HepG2 (cell line): ENCODE measurements around the gene COPB2. TPM values are rescaled to one million over a fixed set of nuclear protein-coding genes. Genes with fewer than 3 reads are reported as not detected.

Source experiments
- ATAC-seq: fragments of 200-7000 bp; cut with Tn5 transposase; 3 replicates; pipeline ENCODE4 v1.9.1; 2020; ENCODE audit warnings: mild to moderate bottlenecking, moderate library complexity
- BruUV-seq: library from RNA; stranded (reverse); fragments of 400-500 nt; replicated peaks from 2 replicates; lab custom pipeline; 2021; lab: Mats Ljungman, UMichigan
- CTCF ChIA-PET: fragments of 300-600 bp; formaldehyde crosslinking; extraction: SDS; loops from one replicate; lab custom pipeline; 2021; ENCODE audit warnings: low total read pairs, inconsistent platforms, low intra/inter-chr PET ratio; lab: Yijun Ruan, JAX
- POLR2A ChIA-PET: fragments of 350-600 bp; sonication (Branson Sonifier 250); formaldehyde crosslinking; loops from one replicate; lab custom pipeline; 2020; ENCODE audit warnings: antibody characterized with exemption, inconsistent platforms; lab: Yijun Ruan, JAX
- DNase-seq: peaks from one replicate; pipeline ENCODE4 v3.0.0-alpha.2; 2015; ENCODE audit warnings: low spot score
- FAIRE-seq: peaks from 3 replicates; lab custom pipeline; 2011; peaks lifted over from hg19 to GRCh38; lab: Jason Lieb, UNC
- H2AFZ ChIP-seq: one replicate; pipeline ENCODE4 v1.6.1; 2011; ENCODE audit warnings: low read length, inconsistent platforms
- H3K27ac ChIP-seq: fragments of 300-600 bp; 3 replicates; pipeline ENCODE4 v1.8.0; 2011; ENCODE audit warnings: mixed run types, mild to moderate bottlenecking, mixed read lengths, low read length, inconsistent platforms; ENCODE audit not compliant: insufficient read depth; ENCODE audit errors: extremely low read length
- H3K27me3 ChIP-seq, 2 experiments: fragments of 200-600 bp in 1 of 2; 2 replicates in 1 of 2; 3 replicates in 1 of 2; pipeline versions ENCODE4 v1.6.0 to v1.8.0; 2011; ENCODE audit warnings: low read length in 2 of 2, mild to moderate bottlenecking in 2 of 2, moderate library complexity in 2 of 2, inconsistent platforms in 1 of 2; ENCODE audit not compliant: insufficient read depth in 2 of 2, control insufficient read depth in 1 of 2
- H3K36me3 ChIP-seq, 2 experiments: fragments of 200-600 bp in 1 of 2; replicated peaks in 1 of 2; 2 replicates in 1 of 2; 3 replicates in 1 of 2; pipeline versions ENCODE4 v1.5.1 to v1.8.0; 2011; ENCODE audit warnings: low read length in 2 of 2, inconsistent platforms in 1 of 2; ENCODE audit not compliant: insufficient read depth in 2 of 2, control insufficient read depth in 1 of 2
- H3K4me1 ChIP-seq: 2 replicates; pipeline ENCODE4 v1.5.1; 2012; ENCODE audit warnings: low read length, inconsistent platforms; ENCODE audit not compliant: insufficient read depth
- H3K4me2 ChIP-seq: 2 replicates; pipeline ENCODE4 v1.6.0; 2011; ENCODE audit warnings: low read depth, low read length, inconsistent platforms
- H3K4me3 ChIP-seq, 3 experiments: fragments of 200-600 bp in 1 of 3; sonication (generic), shearing (Covaris generic) in 1 of 3; replicated peaks in 1 of 3; 2 replicates each; pipeline ENCODE4 v1.5.1; 2011 to 2016; ENCODE audit warnings: low read length in 3 of 3, inconsistent platforms in 2 of 3, low read depth in 2 of 3, mild to moderate bottlenecking in 2 of 3, control low read depth in 1 of 3, mixed read lengths in 1 of 3; ENCODE audit not compliant: insufficient read depth in 1 of 3
- H3K79me2 ChIP-seq: one replicate; pipeline ENCODE4 v1.6.1; 2011; ENCODE audit warnings: low read length, inconsistent platforms; ENCODE audit not compliant: insufficient read depth
- H3K9ac ChIP-seq: 2 replicates; pipeline ENCODE4 v1.6.0; 2011; ENCODE audit warnings: mild to moderate bottlenecking, low read depth, low read length, inconsistent platforms; ENCODE audit not compliant: insufficient read depth
- H3K9me3 ChIP-seq: 2 replicates; pipeline ENCODE4 v1.5.1; 2012; ENCODE audit warnings: mild to moderate bottlenecking, low read length
- H4K20me1 ChIP-seq: 2 replicates; pipeline ENCODE4 v1.6.0; 2011; ENCODE audit warnings: inconsistent platforms, mild to moderate bottlenecking, low read length, moderate library complexity; ENCODE audit not compliant: insufficient read depth
- CEBPG ChIP-seq: IDR thresholded peaks from 2 replicates; pipeline ENCODE4 v1.6.1; 2016
- HNRNPUL1 ChIP-seq: fragments of 200-400 bp; formaldehyde crosslinking; IDR thresholded peaks from 2 replicates; pipeline ENCODE4 v1.6.1; 2017; ENCODE audit warnings: low read depth, mild to moderate bottlenecking, low read length, moderate library complexity
- MLLT10 ChIP-seq: sonication (generic); formaldehyde crosslinking; IDR thresholded peaks from 2 replicates; pipeline ENCODE4 v1.4.0; 2020; ENCODE audit warnings: missing genetic modification reagents
- MZF1 ChIP-seq: sonication (generic); formaldehyde crosslinking; IDR thresholded peaks from 2 replicates; pipeline ENCODE4 v1.8.1; 2023; ENCODE audit warnings: mild to moderate bottlenecking, missing genetic modification reagents, borderline replicate concordance
- NFATC3 ChIP-seq: sonication (generic); formaldehyde crosslinking; IDR thresholded peaks from 2 replicates; pipeline ENCODE4 v1.5.1; 2020; ENCODE audit warnings: mild to moderate bottlenecking, missing genetic modification reagents
- ONECUT2 ChIP-seq: sonication (generic); formaldehyde crosslinking; IDR thresholded peaks from 2 replicates; pipeline ENCODE4 v1.4.0; 2020; ENCODE audit warnings: missing genetic modification reagents
- POLR2AphosphoS2 ChIP-seq: IDR thresholded peaks from 2 replicates; pipeline ENCODE4 v1.6.1; 2011; ENCODE audit warnings: low read depth, low read length, improper control_type of control experiment
- REXO4 ChIP-seq: sonication (generic); formaldehyde crosslinking; IDR thresholded peaks from 2 replicates; pipeline ENCODE4 v1.8.0; 2022; ENCODE audit warnings: missing genetic modification reagents, mild to moderate bottlenecking, borderline replicate concordance
- SMC3 ChIP-seq: IDR thresholded peaks from 2 replicates; pipeline ENCODE4 v1.6.1; 2011; ENCODE audit warnings: low read length, improper control_type of control experiment
- SOX5 ChIP-seq: IDR thresholded peaks from 2 replicates; pipeline ENCODE4 v1.6.1; 2016; ENCODE audit warnings: borderline replicate concordance
- SP5 ChIP-seq: IDR thresholded peaks from 2 replicates; pipeline ENCODE4 v1.6.1; 2016; ENCODE audit warnings: low read depth, borderline replicate concordance
- STAG1 ChIP-seq: sonication (generic); formaldehyde crosslinking; IDR thresholded peaks from 2 replicates; pipeline ENCODE4 v1.4.0; 2020; ENCODE audit warnings: missing genetic modification reagents
- TCF7 ChIP-seq: sonication (generic); IDR thresholded peaks from 2 replicates; pipeline ENCODE4 v1.6.1; 2016; ENCODE audit warnings: antibody characterized with exemption, low read depth
- ZNF253 ChIP-seq: sonication (generic); formaldehyde crosslinking; IDR thresholded peaks from 2 replicates; pipeline ENCODE4 v1.8.0; 2022; ENCODE audit warnings: mild to moderate bottlenecking, missing genetic modification reagents, borderline replicate concordance
- ZNF263 ChIP-seq: sonication (generic); formaldehyde crosslinking; IDR thresholded peaks from 2 replicates; pipeline ENCODE4 v1.4.0; 2020; ENCODE audit warnings: missing genetic modification reagents
- ZNF589 ChIP-seq: sonication (generic); formaldehyde crosslinking; conservative IDR thresholded peaks from 2 replicates; pipeline ENCODE4 v1.8.0; 2022; ENCODE audit warnings: mild to moderate bottlenecking, moderate library complexity, missing genetic modification reagents
- ZNF614 ChIP-seq: IDR thresholded peaks from 2 replicates; pipeline ENCODE4 v1.6.1; 2018; ENCODE audit warnings: missing biosample characterization, missing genetic modification reagents, inconsistent platforms, borderline replicate concordance
- ZNF629 ChIP-seq: sonication (generic); formaldehyde crosslinking; conservative IDR thresholded peaks from 2 replicates; pipeline ENCODE4 v1.5.0; 2020; ENCODE audit warnings: missing genetic modification reagents
- ZNF674 ChIP-seq: sonication (generic); formaldehyde crosslinking; IDR thresholded peaks from 2 replicates; pipeline ENCODE4 v1.5.0; 2020; ENCODE audit warnings: low read depth, mild to moderate bottlenecking, missing genetic modification reagents
- WGBS: methylation state at CpG from one replicate; pipeline ENCODE4 v1.1.6; 2017; ENCODE audit warnings: low lambda C conversion rate; 5-methylcytosine and 5-hydroxymethylcytosine counted together
- in situ Hi-C: cut with HindIII; loops from 2 replicates; pipeline ENCODE4 v1.10.0; 2017; ENCODE audit warnings: low pct_unique_long_range_greater_than_20kb; ENCODE audit not compliant: extremely low pct_ligation_motif_present
- intact Hi-C: fragments of 100-400 bp; cut with micrococcal nuclease; formaldehyde crosslinking; loops from one replicate; pipeline ENCODE4 v1.10.0; 2022; ENCODE audit not compliant: unreplicated experiment
- polyA plus RNA-seq, 8 experiments: library from polyadenylated mRNA; depleted of rRNA in 3 of 8; stranded (reverse) in 7 of 8; unstranded in 1 of 8; fragments of >200 nt; fragmentation: Illumina TruSeq in 4 of 8; extraction: Trizol in 4 of 8; gene quantifications; 2 replicates each; pipeline versions ENCODE4 v1.2.1 to v1.2.3, GENCODE V29; 2011 to 2016; ENCODE audit warnings: low read depth in 4 of 8, missing spikeins in 1 of 8, mixed read lengths in 1 of 8; ENCODE audit not compliant: insufficient read depth in 1 of 8
- total RNA-seq, 5 experiments: library from RNA; depleted of rRNA; stranded (reverse); fragments of >200 nt; fragmentation: Illumina TruSeq; extraction: Trizol; gene quantifications; 2 replicates each; pipeline ENCODE4 v1.2.3, GENCODE V29; 2016; ENCODE audit warnings: low read depth in 1 of 5
- TF ChIP-seq, protein P1 (sequence below): sonication (generic); formaldehyde crosslinking; conservative IDR thresholded peaks from 2 replicates; pipeline ENCODE4 v1.8.0; 2022; ENCODE audit warnings: missing genetic modification reagents
- TF ChIP-seq, protein P2 (sequence below): sonication (generic); formaldehyde crosslinking; IDR thresholded peaks from 2 replicates; pipeline ENCODE4 v1.4.0; 2020; ENCODE audit warnings: missing genetic modification reagents

COPB2 gene
- total and polyA plus RNA-seq, 2 of the 13 experiments (the other 11 are each of a cell fraction or from before 2014, with no cell fraction given), result 83.3 to 217 TPM

DNA sequence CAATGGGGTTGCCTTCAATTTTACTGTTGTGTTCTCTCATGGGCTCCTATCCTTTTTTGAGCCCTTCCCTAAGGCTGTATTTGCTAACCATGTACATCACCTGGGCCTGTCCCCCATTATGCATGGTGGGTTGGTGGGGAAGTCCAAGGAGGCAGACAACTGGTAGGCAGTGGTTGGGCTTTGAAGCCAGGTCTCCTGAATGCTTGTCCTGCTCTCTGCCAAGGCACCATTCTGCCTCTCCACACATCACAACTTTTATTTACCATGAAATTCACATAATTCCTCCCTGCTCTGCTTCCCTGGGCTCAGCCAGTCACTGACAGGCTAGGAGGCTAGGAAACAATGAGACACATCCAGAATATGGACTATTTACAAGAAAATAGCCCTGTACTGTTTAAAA is 41.0 kb upstream of the COPB2 start (continued):
- no peak for TF ChIP-seq REXO4 (CRISPR knock-in tag)
- TF ChIP-seq MLLT10 (CRISPR knock-in tag), result no peak
- TF ChIP-seq TCF7, result no peak
- TF ChIP-seq, protein P1, sequence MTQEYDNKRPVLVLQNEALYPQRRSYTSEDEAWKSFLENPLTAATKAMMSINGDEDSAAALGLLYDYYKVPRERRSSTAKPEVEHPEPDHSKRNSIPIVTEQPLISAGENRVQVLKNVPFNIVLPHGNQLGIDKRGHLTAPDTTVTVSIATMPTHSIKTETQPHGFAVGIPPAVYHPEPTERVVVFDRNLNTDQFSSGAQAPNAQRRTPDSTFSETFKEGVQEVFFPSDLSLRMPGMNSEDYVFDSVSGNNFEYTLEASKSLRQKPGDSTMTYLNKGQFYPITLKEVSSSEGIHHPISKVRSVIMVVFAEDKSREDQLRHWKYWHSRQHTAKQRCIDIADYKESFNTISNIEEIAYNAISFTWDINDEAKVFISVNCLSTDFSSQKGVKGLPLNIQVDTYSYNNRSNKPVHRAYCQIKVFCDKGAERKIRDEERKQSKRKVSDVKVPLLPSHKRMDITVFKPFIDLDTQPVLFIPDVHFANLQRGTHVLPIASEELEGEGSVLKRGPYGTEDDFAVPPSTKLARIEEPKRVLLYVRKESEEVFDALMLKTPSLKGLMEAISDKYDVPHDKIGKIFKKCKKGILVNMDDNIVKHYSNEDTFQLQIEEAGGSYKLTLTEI (CRISPR knock-in tag), result no peak
- TF ChIP-seq NFATC3, result no peak
- no peak for TF ChIP-seq SP5 (CRISPR knock-in tag)
- TF ChIP-seq POLR2AphosphoS2, result no peak
- TF ChIP-seq ZNF674 (CRISPR knock-in tag), result no peak
- TF ChIP-seq ZNF629, result no peak

DNA sequence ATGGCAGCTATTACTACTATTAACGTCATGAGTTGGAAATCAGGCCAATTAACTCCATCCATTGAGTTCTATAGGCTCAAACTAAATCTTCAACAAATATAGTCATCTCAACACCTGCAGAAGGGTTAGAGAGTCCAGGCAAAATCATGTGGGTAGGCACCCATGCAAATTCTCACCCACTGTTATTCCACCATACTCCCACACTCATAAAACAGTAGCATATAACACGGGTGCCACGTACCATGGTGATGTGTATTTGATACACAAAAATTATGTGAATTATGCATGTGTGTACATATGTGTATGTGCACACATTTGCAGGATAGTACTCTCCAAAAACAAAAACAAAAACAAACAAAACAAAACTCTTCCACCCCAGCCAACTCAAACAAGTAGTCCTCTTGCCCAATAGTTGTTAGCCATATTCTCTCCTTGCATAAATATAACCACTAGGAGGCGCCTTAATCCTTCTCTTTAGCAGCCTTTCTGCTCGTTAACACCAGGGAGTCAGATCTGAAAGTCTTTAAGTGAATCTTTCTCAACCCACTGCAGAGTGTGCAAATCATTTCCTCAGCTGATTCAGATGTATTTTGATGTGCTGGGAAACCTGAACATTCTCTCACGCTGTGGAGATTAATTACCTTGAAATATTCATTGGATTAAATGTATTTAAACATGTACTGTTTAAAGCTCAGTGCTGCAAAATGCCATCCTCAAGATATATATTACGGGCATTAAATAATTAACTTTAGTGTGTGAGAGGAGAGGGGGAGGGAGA is 38.0 kb upstream of the COPB2 start:
- Histone ChIP-seq H3K4me2 (no peak overlapping the region), H4K20me1 (no peaks in the 10 kb centered on the region), H2AFZ (no peak overlapping the region), H3K36me3 (no peaks in the 10 kb centered on the region), H3K4me3 (no peak overlapping the region), H3K4me1 (no peaks in the 10 kb centered on the region), H3K27me3 (no peaks in the 10 kb centered on the region), H3K9me3 (no peaks in the 10 kb centered on the region), H3K27ac (no peak overlapping the region), H3K79me2 (no peaks in the 10 kb centered on the region), H3K9ac (no peak overlapping the region)
- peak; percentile 85 for FAIRE-seq
- in situ Hi-C loops, result loop anchor here (5.0 kb wide), 1 partner anchor 135 kb away; no protein-coding TSS in a partner anchor
- POLR2A ChIA-PET, result no interaction called here
- peak; percentile 88 for ATAC-seq
- CTCF ChIA-PET, result interaction anchor here (0.7 to 3.0 kb wide), 5 partner anchors 92 to 202 kb away, joined by 3 to 33 read pairs (median 3); no protein-coding TSS in a partner anchor
- BruUV-seq, result no TSS peak
- intact Hi-C loops, result loop anchor here (1.0 to 5.0 kb wide), 4 partner anchors 80 to 202 kb away; no protein-coding TSS in a partner anchor
- peak; percentile 74 for DNase-seq
- 45% methylated on average over 7 of the region's 7 CpGs for WGBS
- TF ChIP-seq HNRNPUL1, result no peak
- no peak for TF ChIP-seq SOX5 (CRISPR knock-in tag)
- TF ChIP-seq ZNF589 (CRISPR knock-in tag), result no peak
- no peak for TF ChIP-seq ZNF263
- TF ChIP-seq MZF1, result no peak
- peak; percentile 89 for TF ChIP-seq SMC3
- TF ChIP-seq ZNF253 (CRISPR knock-in tag), result no peak
- no peak for TF ChIP-seq ONECUT2 (CRISPR knock-in tag)
- peak; percentile 85 for TF ChIP-seq STAG1 (CRISPR knock-in tag)
- TF ChIP-seq, protein P2, sequence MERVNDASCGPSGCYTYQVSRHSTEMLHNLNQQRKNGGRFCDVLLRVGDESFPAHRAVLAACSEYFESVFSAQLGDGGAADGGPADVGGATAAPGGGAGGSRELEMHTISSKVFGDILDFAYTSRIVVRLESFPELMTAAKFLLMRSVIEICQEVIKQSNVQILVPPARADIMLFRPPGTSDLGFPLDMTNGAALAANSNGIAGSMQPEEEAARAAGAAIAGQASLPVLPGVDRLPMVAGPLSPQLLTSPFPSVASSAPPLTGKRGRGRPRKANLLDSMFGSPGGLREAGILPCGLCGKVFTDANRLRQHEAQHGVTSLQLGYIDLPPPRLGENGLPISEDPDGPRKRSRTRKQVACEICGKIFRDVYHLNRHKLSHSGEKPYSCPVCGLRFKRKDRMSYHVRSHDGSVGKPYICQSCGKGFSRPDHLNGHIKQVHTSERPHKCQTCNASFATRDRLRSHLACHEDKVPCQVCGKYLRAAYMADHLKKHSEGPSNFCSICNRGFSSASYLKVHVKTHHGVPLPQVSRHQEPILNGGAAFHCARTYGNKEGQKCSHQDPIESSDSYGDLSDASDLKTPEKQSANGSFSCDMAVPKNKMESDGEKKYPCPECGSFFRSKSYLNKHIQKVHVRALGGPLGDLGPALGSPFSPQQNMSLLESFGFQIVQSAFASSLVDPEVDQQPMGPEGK (CRISPR knock-in tag), result no peak
- no peak for TF ChIP-seq ZNF614
- TF ChIP-seq CEBPG (CRISPR knock-in tag), result peak; percentile 82
